Suprapubic skin (tissue), 4 donors: Measurements from ENCODE around the gene BPHL.

Experiments
- EP300 ChIP-seq: sonication (generic); formaldehyde crosslinking; IDR thresholded peaks from one replicate; pipeline ENCODE4 v1.6.1; 2017; ENCODE audit warnings: antibody characterized with exemption
- POLR2AphosphoS5 ChIP-seq, 3 donors: sonication (generic); formaldehyde crosslinking; IDR thresholded peaks; one replicate each; pipeline ENCODE4 v1.6.1; 2017; ENCODE audit warnings: antibody characterized with exemption in 3 of 3
- TF ChIP-seq, protein P1 (sequence below), 2 donors: fragments of 200-600 bp in 1 of 2; fragments of 450-650 bp in 1 of 2; sonication (generic) in 1 of 2; IDR thresholded peaks; one replicate each; pipeline ENCODE4 v1.5.1; 2016 to 2019; ENCODE audit warnings: antibody characterized with exemption in 2 of 2, mild to moderate bottlenecking in 1 of 2, moderate library complexity in 1 of 2

DNA sequence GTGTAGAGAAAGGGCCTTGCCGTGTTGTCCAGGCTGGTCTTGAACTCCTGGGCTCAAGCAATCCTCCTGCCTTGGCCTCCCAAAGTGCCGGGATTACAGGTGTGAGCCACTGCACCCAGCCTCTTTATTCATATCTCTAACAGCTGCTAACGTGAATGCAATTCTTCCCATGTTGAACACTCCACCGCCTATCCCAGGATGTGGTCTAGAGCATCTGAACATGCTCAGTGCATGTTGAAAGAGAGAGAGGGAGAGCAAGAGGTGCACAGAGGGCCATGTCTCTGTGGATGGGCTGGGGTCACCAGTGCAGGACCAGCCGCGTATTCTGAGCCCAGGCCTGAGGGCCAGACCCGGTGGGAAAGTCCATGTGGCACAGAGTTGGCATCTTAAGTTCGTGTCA, 26.1 kb downstream of the BPHL start:
- TF ChIP-seq, protein P1, sequence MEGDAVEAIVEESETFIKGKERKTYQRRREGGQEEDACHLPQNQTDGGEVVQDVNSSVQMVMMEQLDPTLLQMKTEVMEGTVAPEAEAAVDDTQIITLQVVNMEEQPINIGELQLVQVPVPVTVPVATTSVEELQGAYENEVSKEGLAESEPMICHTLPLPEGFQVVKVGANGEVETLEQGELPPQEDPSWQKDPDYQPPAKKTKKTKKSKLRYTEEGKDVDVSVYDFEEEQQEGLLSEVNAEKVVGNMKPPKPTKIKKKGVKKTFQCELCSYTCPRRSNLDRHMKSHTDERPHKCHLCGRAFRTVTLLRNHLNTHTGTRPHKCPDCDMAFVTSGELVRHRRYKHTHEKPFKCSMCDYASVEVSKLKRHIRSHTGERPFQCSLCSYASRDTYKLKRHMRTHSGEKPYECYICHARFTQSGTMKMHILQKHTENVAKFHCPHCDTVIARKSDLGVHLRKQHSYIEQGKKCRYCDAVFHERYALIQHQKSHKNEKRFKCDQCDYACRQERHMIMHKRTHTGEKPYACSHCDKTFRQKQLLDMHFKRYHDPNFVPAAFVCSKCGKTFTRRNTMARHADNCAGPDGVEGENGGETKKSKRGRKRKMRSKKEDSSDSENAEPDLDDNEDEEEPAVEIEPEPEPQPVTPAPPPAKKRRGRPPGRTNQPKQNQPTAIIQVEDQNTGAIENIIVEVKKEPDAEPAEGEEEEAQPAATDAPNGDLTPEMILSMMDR (IDR thresholded peaks at IDR 0.05): no peak
- TF ChIP-seq EP300 (no peak), POLR2AphosphoS5 (IDR thresholded peaks at IDR 0.05) (no peak)
